HEK293 (cell line): ENCODE measurements around the gene SSB.
A peak's percentile ranks its signal among the peaks of the same experiment; 100 is the strongest.

Source experiments
- CTCF ChIA-PET: fragments of 350-600 bp; formaldehyde crosslinking; extraction: SDS; loops from one replicate; lab custom pipeline; 2021; ENCODE audit warnings: antibody characterized with exemption; lab: Yijun Ruan, JAX
- POLR2A ChIA-PET: fragments of 300-600 bp; formaldehyde crosslinking; extraction: SDS; loops from one replicate; lab custom pipeline; 2020; ENCODE audit warnings: antibody characterized with exemption, inconsistent platforms; lab: Yijun Ruan, JAX
- H3K27ac ChIP-seq: fragments of 200-500 bp; sonication (Bioruptor generic); 2 replicates; pipeline ENCODE4 v1.5.1; 2014; ENCODE audit warnings: low read depth, low read length, control low read depth, inconsistent platforms; ENCODE audit errors: extremely low read depth
- H3K36me3 ChIP-seq, 2 experiments: fragments of 200-500 bp in 1 of 2; sonication (Bioruptor generic) in 1 of 2; 1 replicate in 1 of 2; 2 replicates in 1 of 2; pipeline ENCODE4 v1.5.1; 2014 to 2017; ENCODE audit warnings: inconsistent platforms in 2 of 2, low read length in 2 of 2; ENCODE audit not compliant: control insufficient read depth in 2 of 2, insufficient read depth in 1 of 2
- H3K4me1 ChIP-seq: fragments of 200-500 bp; sonication (Bioruptor generic); 2 replicates; pipeline ENCODE4 v1.5.1; 2014; ENCODE audit warnings: mild to moderate bottlenecking, low read length, inconsistent platforms; ENCODE audit not compliant: control insufficient read depth, insufficient read depth
- H3K4me3 ChIP-seq: 2 replicates; pipeline ENCODE4 v1.5.1; 2011; ENCODE audit warnings: low read depth, mild to moderate bottlenecking, control low read depth, low read length, moderate library complexity
- H3K9me3 ChIP-seq: fragments of 200-500 bp; sonication (Bioruptor generic); 2 replicates; pipeline ENCODE4 v1.5.1; 2014; ENCODE audit warnings: low read depth, low read length, inconsistent platforms; ENCODE audit not compliant: control insufficient read depth, insufficient read depth
- ATF2 ChIP-seq: fragments of 450-650 bp; formaldehyde crosslinking; IDR thresholded peaks from 2 replicates; pipeline ENCODE4 v1.5.1; 2016; ENCODE audit warnings: missing biosample characterization, missing genetic modification characterization, low read depth
- CTCF ChIP-seq: fragments of 450-650 bp; formaldehyde crosslinking; IDR thresholded peaks from 2 replicates; pipeline ENCODE4 v1.5.1; 2016; ENCODE audit warnings: missing biosample characterization, missing genetic modification characterization
- GLIS2 ChIP-seq: fragments of 450-650 bp; formaldehyde crosslinking; IDR thresholded peaks from 2 replicates; pipeline ENCODE4 v1.5.1; 2016; ENCODE audit warnings: missing biosample characterization, missing genetic modification characterization
- KLF1 ChIP-seq: fragments of 450-650 bp; formaldehyde crosslinking; IDR thresholded peaks from 2 replicates; pipeline ENCODE4 v1.5.1; 2016; ENCODE audit warnings: missing biosample characterization, missing genetic modification characterization
- KLF10 ChIP-seq: fragments of 450-650 bp; IDR thresholded peaks from 2 replicates; pipeline ENCODE4 v1.5.1; 2018; ENCODE audit warnings: missing biosample characterization, mild to moderate bottlenecking, missing genetic modification characterization
- KLF17 ChIP-seq: fragments of 450-650 bp; formaldehyde crosslinking; IDR thresholded peaks from 2 replicates; pipeline ENCODE4 v1.5.1; 2016; ENCODE audit warnings: missing biosample characterization, missing genetic modification characterization
- KLF8 ChIP-seq: fragments of 450-650 bp; formaldehyde crosslinking; IDR thresholded peaks from 2 replicates; pipeline ENCODE4 v1.5.1; 2016; ENCODE audit warnings: missing biosample characterization, missing genetic modification characterization
- RBAK ChIP-seq: fragments of 450-650 bp; formaldehyde crosslinking; IDR thresholded peaks from 2 replicates; pipeline ENCODE4 v1.5.1; 2016; ENCODE audit warnings: missing biosample characterization, missing genetic modification characterization
- SCRT1 ChIP-seq: fragments of 450-650 bp; formaldehyde crosslinking; IDR thresholded peaks from 2 replicates; pipeline ENCODE4 v1.5.1; 2016; ENCODE audit warnings: missing biosample characterization, missing genetic modification characterization, borderline replicate concordance
- SP3 ChIP-seq: fragments of 450-650 bp; formaldehyde crosslinking; IDR thresholded peaks from 2 replicates; pipeline ENCODE4 v1.5.1; 2016; ENCODE audit warnings: missing biosample characterization, missing genetic modification characterization
- TCF7L2 ChIP-seq: IDR thresholded peaks from 2 replicates; pipeline ENCODE4 v1.6.1; 2011; ENCODE audit warnings: low read depth, mild to moderate bottlenecking, inconsistent platforms, low read length, moderate library complexity, borderline replicate concordance
- ZBTB11 ChIP-seq: fragments of 450-650 bp; formaldehyde crosslinking; conservative IDR thresholded peaks from 2 replicates; pipeline ENCODE4 v1.5.1; 2016; ENCODE audit warnings: low read depth, missing biosample characterization, missing genetic modification characterization
- ZBTB8A ChIP-seq: fragments of 450-650 bp; formaldehyde crosslinking; IDR thresholded peaks from 2 replicates; pipeline ENCODE4 v1.5.1; 2016; ENCODE audit warnings: missing biosample characterization, missing genetic modification characterization
- ZFP69B ChIP-seq: fragments of 450-650 bp; formaldehyde crosslinking; IDR thresholded peaks from 2 replicates; pipeline ENCODE4 v1.5.1; 2016; ENCODE audit warnings: missing biosample characterization, missing genetic modification characterization
- ZNF214 ChIP-seq: fragments of 450-650 bp; formaldehyde crosslinking; IDR thresholded peaks from 2 replicates; pipeline ENCODE4 v1.5.1; 2017; ENCODE audit warnings: missing biosample characterization, mild to moderate bottlenecking, missing genetic modification characterization, borderline replicate concordance
- ZNF324 ChIP-seq: fragments of 450-650 bp; formaldehyde crosslinking; IDR thresholded peaks from 2 replicates; pipeline ENCODE4 v1.5.1; 2016; ENCODE audit warnings: missing biosample characterization, missing genetic modification characterization
- ZNF335 ChIP-seq: fragments of 450-650 bp; formaldehyde crosslinking; conservative IDR thresholded peaks from 2 replicates; pipeline ENCODE4 v1.5.1; 2016; ENCODE audit warnings: missing biosample characterization, missing genetic modification characterization
- ZNF354C ChIP-seq: fragments of 450-650 bp; formaldehyde crosslinking; IDR thresholded peaks from 2 replicates; pipeline ENCODE4 v1.5.1; 2016; ENCODE audit warnings: missing biosample characterization, missing genetic modification characterization, low read depth, borderline replicate concordance
- ZNF423 ChIP-seq: fragments of 450-650 bp; formaldehyde crosslinking; IDR thresholded peaks from 2 replicates; pipeline ENCODE4 v1.5.1; 2016; ENCODE audit warnings: missing biosample characterization, missing genetic modification characterization
- ZNF501 ChIP-seq: fragments of 450-650 bp; formaldehyde crosslinking; IDR thresholded peaks from 2 replicates; pipeline ENCODE4 v1.5.1; 2016; ENCODE audit warnings: missing biosample characterization, missing genetic modification characterization
- ZNF530 ChIP-seq: fragments of 450-650 bp; formaldehyde crosslinking; IDR thresholded peaks from 2 replicates; pipeline ENCODE4 v1.5.1; 2016; ENCODE audit warnings: low read depth, missing biosample characterization, missing genetic modification characterization
- ZNF610 ChIP-seq: fragments of 450-650 bp; formaldehyde crosslinking; IDR thresholded peaks from 2 replicates; pipeline ENCODE4 v1.5.1; 2016; ENCODE audit warnings: missing biosample characterization, missing genetic modification characterization, borderline replicate concordance
- ZNF701 ChIP-seq: fragments of 450-650 bp; formaldehyde crosslinking; IDR thresholded peaks from 2 replicates; pipeline ENCODE4 v1.5.1; 2016; ENCODE audit warnings: missing biosample characterization, missing genetic modification characterization
- TF ChIP-seq, protein P1 (sequence below): IDR thresholded peaks from 2 replicates; pipeline ENCODE4 v1.6.1; 2011; ENCODE audit warnings: mild to moderate bottlenecking, low read depth, low read length, borderline replicate concordance

The SSB gene

GRCh38 chr2:169824373-169825333, 26.0 kb downstream of the SSB start, which contains the start of gene METTL5 (continued):
- TF ChIP-seq CTCF (peak; percentile 96), SCRT1 (tag by site-specific recombination) (peak; percentile 62), ZBTB11 (tag by site-specific recombination) (0 out of 2 replicates have a peak, but pooled peaks have one; percentile 24)

DNA sequence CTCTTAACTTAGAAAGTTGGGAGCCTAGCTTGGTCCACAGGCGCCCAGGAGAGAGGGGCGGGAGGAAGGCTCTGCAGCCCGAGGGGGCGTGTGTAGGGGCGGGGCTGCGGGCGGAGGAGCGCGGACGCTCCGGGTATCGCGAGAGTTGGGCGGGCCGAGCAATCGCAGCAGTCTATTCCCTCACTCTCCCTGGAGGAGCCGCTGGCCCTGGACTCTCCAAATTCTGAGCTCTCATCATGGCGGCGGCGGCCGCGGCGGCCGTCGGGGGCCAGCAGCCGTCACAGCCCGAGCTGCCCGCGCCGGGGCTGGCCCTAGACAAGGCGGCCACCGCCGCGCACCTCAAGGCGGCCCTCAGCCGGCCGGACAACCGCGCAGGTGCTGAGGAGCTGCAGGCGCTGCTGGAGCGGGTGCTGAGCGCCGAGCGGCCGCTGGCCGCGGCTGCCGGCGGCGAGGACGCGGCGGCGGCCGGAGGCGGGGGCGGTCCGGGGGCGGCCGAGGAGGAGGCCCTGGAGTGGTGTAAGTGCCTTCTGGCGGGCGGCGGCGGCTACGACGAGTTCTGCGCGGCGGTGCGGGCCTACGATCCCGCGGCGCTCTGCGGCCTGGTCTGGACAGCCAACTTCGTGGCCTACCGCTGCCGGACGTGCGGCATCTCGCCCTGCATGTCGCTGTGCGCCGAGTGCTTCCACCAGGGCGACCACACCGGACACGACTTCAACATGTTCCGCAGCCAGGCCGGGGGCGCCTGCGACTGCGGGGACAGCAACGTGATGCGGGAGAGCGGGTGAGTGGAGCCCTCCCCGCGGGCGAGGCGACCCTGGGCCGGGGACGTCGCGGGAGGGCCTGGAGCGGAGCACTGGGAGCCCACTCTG, 28.8 kb downstream of the SSB start, which contains the start of gene UBR3:
TSS of gene UBR3 (plus strand) at position 183 of the 869 bp plus-strand sequence. CDS start at position 237, 54 bp downstream.
- CTCF ChIA-PET, result interaction anchor here (0.5 to 3.1 kb wide), 9 partner anchors 30 to 1363 kb away, joined by 3 to 10 read pairs (median 3); no protein-coding TSS in a partner anchor
- Histone ChIP-seq H3K4me1 (no peaks in the 10 kb centered on the region), H3K27ac (peak within 1 kb of the TSS; percentile 79), H3K9me3 (no peaks in the 10 kb centered on the region), H3K36me3 (peaks cover 0 to 10% of the 10 kb centered on the region in 2 experiments), H3K4me3 (peak within 1 kb of the TSS; percentile 98)
- POLR2A ChIA-PET, result interaction anchor here (0.6 to 2.1 kb wide), 15 partner anchors 11 to 989 kb away, joined by 3 to 12 read pairs (median 3); partner anchors contain the start of genes GAD1, KLHL23 and SSB
- 0 out of 2 replicates have a peak, but pooled peaks have one; percentile 18 for TF ChIP-seq ZBTB8A (tag by site-specific recombination)
- TF ChIP-seq ZNF335, result peak; percentile 74
- TF ChIP-seq ATF2 (tag by site-specific recombination), result no peak
- peak; percentile 44 for TF ChIP-seq KLF1 (tag by site-specific recombination)
- no peak for TF ChIP-seq ZNF530 (tag by site-specific recombination)
- 0 out of 2 replicates have a peak, but pooled peaks have one; percentile 61 for TF ChIP-seq ZNF501 (tag by site-specific recombination)
- TF ChIP-seq, protein P1, sequence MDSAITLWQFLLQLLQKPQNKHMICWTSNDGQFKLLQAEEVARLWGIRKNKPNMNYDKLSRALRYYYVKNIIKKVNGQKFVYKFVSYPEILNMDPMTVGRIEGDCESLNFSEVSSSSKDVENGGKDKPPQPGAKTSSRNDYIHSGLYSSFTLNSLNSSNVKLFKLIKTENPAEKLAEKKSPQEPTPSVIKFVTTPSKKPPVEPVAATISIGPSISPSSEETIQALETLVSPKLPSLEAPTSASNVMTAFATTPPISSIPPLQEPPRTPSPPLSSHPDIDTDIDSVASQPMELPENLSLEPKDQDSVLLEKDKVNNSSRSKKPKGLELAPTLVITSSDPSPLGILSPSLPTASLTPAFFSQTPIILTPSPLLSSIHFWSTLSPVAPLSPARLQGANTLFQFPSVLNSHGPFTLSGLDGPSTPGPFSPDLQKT, result no peak
- TF ChIP-seq ZNF214 (tag by site-specific recombination), result no peak
- peak; percentile 83 for TF ChIP-seq KLF10 (tag by site-specific recombination)
- peak; percentile 31; the same call in 1 of the 2 replicates for TF ChIP-seq KLF17 (tag by site-specific recombination)
- TF ChIP-seq TCF7L2, result no peak
- peak; percentile 80 for TF ChIP-seq KLF8 (tag by site-specific recombination)
- no peak for TF ChIP-seq ZNF423 (tag by site-specific recombination)
- TF ChIP-seq ZNF324 (tag by site-specific recombination), result no peak
- no peak for TF ChIP-seq ZNF610 (tag by site-specific recombination)
- TF ChIP-seq GLIS2 (tag by site-specific recombination), result peak; percentile 91
- TF ChIP-seq ZNF701 (tag by site-specific recombination), result no peak
- 0 out of 2 replicates have a peak, but pooled peaks have one; percentile 32 for TF ChIP-seq ZFP69B (tag by site-specific recombination)
- TF ChIP-seq ZNF354C, result no peak
- TF ChIP-seq SP3, result peak; percentile 80
- TF ChIP-seq RBAK, result no peak
